ENCODE data around the gene KRT76. TPM values are rescaled to one million over a fixed set of nuclear protein-coding genes. Genes with fewer than 3 reads are reported as not detected.

KRT76 gene
- polyA plus RNA-seq, 1 donor (not counting 4 experiments of a cell fraction or from before 2014, with no cell fraction given) = not detected

DNA sequence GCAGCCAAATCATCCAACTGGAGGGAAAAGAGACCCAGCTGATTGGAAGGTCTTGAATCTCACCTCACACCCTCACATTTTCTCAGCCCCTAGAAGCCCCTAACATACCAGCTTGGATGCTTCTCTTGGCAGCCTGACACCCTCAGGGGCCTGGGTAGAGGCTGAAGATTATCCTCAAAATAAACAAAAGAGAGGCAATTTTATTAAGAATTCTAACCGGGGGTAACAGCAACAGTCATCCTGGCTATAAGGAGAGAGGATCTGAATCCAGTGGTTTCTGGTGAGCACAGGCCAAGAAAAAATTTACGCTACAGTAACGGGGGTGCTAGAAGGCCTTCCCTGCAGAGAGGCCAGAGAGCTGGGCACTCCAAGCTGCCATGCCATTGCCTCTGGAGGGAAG, 21.6 kb downstream of the KRT76 start:
- TF ChIP-seq EZH2 (IDR thresholded peaks at IDR 0.05; ENCODE audit: low read length) = no peak
- TF ChIP-seq, protein P1, sequence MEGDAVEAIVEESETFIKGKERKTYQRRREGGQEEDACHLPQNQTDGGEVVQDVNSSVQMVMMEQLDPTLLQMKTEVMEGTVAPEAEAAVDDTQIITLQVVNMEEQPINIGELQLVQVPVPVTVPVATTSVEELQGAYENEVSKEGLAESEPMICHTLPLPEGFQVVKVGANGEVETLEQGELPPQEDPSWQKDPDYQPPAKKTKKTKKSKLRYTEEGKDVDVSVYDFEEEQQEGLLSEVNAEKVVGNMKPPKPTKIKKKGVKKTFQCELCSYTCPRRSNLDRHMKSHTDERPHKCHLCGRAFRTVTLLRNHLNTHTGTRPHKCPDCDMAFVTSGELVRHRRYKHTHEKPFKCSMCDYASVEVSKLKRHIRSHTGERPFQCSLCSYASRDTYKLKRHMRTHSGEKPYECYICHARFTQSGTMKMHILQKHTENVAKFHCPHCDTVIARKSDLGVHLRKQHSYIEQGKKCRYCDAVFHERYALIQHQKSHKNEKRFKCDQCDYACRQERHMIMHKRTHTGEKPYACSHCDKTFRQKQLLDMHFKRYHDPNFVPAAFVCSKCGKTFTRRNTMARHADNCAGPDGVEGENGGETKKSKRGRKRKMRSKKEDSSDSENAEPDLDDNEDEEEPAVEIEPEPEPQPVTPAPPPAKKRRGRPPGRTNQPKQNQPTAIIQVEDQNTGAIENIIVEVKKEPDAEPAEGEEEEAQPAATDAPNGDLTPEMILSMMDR (optimal IDR thresholded peaks at IDR 0.05 in 1 of 3, IDR thresholded peaks at IDR 0.05 in 1 of 3, conservative IDR thresholded peaks at IDR 0.05 in 1 of 3; ENCODE audit: extremely low read depth in 1 of 3, insufficient read depth in 2 of 3, low read length in 3 of 3) = no peak
- no peak overlapping the region for H2AFZ ChIP-seq (ENCODE audit: control insufficient read depth, low read length)
- DNase-seq (ENCODE audit: low read depth, low spot score) (no peak), FAIRE-seq (no peak)
- H3K9me3 ChIP-seq (ENCODE audit: control insufficient read depth, low read depth, low read length) = peaks cover 1% of the 10 kb centered on the region
- H4K20me1 ChIP-seq (ENCODE audit: control insufficient read depth, extremely low read depth, insufficient read depth, low read length) = no peaks in the 10 kb centered on the region
- no peak overlapping the region for H3K4me2 ChIP-seq (ENCODE audit: control insufficient read depth, extremely low read depth, insufficient read depth, low read depth, low read length)
- H3K4me3 ChIP-seq (ENCODE audit: control insufficient read depth in 2 of 3, extremely low read depth in 1 of 3, insufficient read depth in 2 of 3, low read depth in 1 of 3, low read length in 3 of 3) = no peak overlapping the region
- peaks cover 44% of the 10 kb centered on the region for H3K27me3 ChIP-seq (ENCODE audit: control insufficient read depth, extremely low read depth, insufficient read depth, low read length)
- no peaks in the 10 kb centered on the region for H3K36me3 ChIP-seq (ENCODE audit: control insufficient read depth in 2 of 2, extremely low read depth in 1 of 2, insufficient read depth in 2 of 2, low read length in 2 of 2)
- H3K9ac ChIP-seq (ENCODE audit: control insufficient read depth, extremely low read depth, insufficient read depth, low read length) = no peak overlapping the region
- H3K27ac ChIP-seq (ENCODE audit: control insufficient read depth, insufficient read depth, low read length) = no peak overlapping the region
- no peaks in the 10 kb centered on the region for H3K4me1 ChIP-seq (ENCODE audit: control insufficient read depth, extremely low read depth, insufficient read depth, low read length)
- no peaks in the 10 kb centered on the region for H3K79me2 ChIP-seq (ENCODE audit: control insufficient read depth, insufficient read depth, low read length)
- H3K9me1 ChIP-seq (ENCODE audit: control insufficient read depth, extremely low read depth, insufficient read depth, low read length) = no peaks in the 10 kb centered on the region
- dilution Hi-C loops (cut with MboI; ENCODE audit: extremely low pct_ligation_motif_present, low sequenced_read_pairs) = no loop called here

DNA sequence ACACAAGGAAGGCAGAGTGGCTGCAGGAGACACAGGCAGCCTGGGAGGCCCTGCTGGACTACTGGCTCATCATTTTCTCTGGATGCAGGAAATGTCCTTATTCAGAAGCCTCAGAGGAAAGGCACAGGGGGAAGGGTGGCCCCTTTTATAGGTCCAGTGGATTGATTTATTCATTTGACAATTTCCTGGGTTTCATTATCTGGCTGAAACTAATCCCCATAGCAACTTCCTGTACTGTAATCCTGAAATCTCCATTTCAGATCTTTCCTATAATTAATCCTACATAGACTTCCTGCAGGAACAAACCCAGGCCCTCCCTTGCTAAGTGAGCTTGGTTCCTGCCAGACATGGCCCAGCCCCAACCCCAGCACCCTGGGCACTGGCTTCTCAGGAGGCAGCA, 23.0 kb downstream of the KRT76 start:
- no peak for TF ChIP-seq EZH2 (IDR thresholded peaks at IDR 0.05; ENCODE audit: low read length)
- TF ChIP-seq, protein P1 (optimal IDR thresholded peaks at IDR 0.05 in 1 of 3, IDR thresholded peaks at IDR 0.05 in 1 of 3, conservative IDR thresholded peaks at IDR 0.05 in 1 of 3; ENCODE audit: extremely low read depth in 1 of 3, insufficient read depth in 2 of 3, low read length in 3 of 3) = no peak

More for the DNA sequence above, 23.0 kb downstream of the KRT76 start:
- DNase-seq (ENCODE audit: low read depth, low spot score) (no peak), FAIRE-seq (no peak)
- Histone ChIP-seq H3K27ac (ENCODE audit: control insufficient read depth, insufficient read depth, low read length) (no peak overlapping the region), H4K20me1 (ENCODE audit: control insufficient read depth, extremely low read depth, insufficient read depth, low read length) (no peaks in the 10 kb centered on the region), H3K9ac (ENCODE audit: control insufficient read depth, extremely low read depth, insufficient read depth, low read length) (no peak overlapping the region), H3K4me3 (ENCODE audit: control insufficient read depth in 2 of 3, extremely low read depth in 1 of 3, insufficient read depth in 2 of 3, low read depth in 1 of 3, low read length in 3 of 3) (no peak overlapping the region), H3K9me1 (ENCODE audit: control insufficient read depth, extremely low read depth, insufficient read depth, low read length) (no peaks in the 10 kb centered on the region), H2AFZ (ENCODE audit: control insufficient read depth, low read length) (no peak overlapping the region), H3K79me2 (ENCODE audit: control insufficient read depth, insufficient read depth, low read length) (no peaks in the 10 kb centered on the region), H3K9me3 (ENCODE audit: control insufficient read depth, low read depth, low read length) (no peaks in the 10 kb centered on the region), H3K27me3 (ENCODE audit: control insufficient read depth, extremely low read depth, insufficient read depth, low read length) (peaks cover 44% of the 10 kb centered on the region), H3K4me1 (ENCODE audit: control insufficient read depth, extremely low read depth, insufficient read depth, low read length) (no peaks in the 10 kb centered on the region), H3K36me3 (ENCODE audit: control insufficient read depth in 2 of 2, extremely low read depth in 1 of 2, insufficient read depth in 2 of 2, low read length in 2 of 2) (no peaks in the 10 kb centered on the region), H3K4me2 (ENCODE audit: control insufficient read depth, extremely low read depth, insufficient read depth, low read depth, low read length) (no peak overlapping the region)
- dilution Hi-C loops (cut with MboI; ENCODE audit: extremely low pct_ligation_motif_present, low sequenced_read_pairs) = no loop called here
